Heart left ventricle (tissue), 16 donors: ENCODE measurements around the gene DHX8. TPM values are rescaled to one million over a fixed set of nuclear protein-coding genes. Genes with fewer than 3 reads are reported as not detected.
"Not testable (repeated sequence)": the region's sequence is repeated elsewhere in the genome, so short reads cannot be mapped to it uniquely, and the experiment has no call there.

Experiments
- ATAC-seq, 4 donors: fragments of 200-7000 bp; cut with Tn5 transposase; one replicate each; pipeline ENCODE4 v1.9.1; 2020 to 2022; ENCODE audit warnings: moderate library complexity in 4 of 4, mild to moderate bottlenecking in 3 of 4, moderate number of reproducible peaks in 1 of 4
- DNase-seq, 5 donors: peaks; one replicate each; pipeline ENCODE4 v3.0.0-alpha.2; 2020
- H3K27ac ChIP-seq, 12 donors: fragments of 200-600 bp; sonication (generic) in 4 of 12; one replicate each; pipeline versions ENCODE4 v1.5.0 to v1.8.0; 2016 to 2022; ENCODE audit warnings: mild to moderate bottlenecking in 2 of 12
- H3K27me3 ChIP-seq, 9 donors: fragments of 200-600 bp; sonication (generic) in 2 of 9; one replicate each; pipeline versions ENCODE4 v1.5.1 to v1.8.0; 2016 to 2022; ENCODE audit warnings: mild to moderate bottlenecking in 3 of 9
- H3K36me3 ChIP-seq, 9 donors: fragments of 200-600 bp; sonication (generic) in 2 of 9; one replicate each; pipeline versions ENCODE4 v1.5.0 to v1.8.0; 2018 to 2022; ENCODE audit warnings: mild to moderate bottlenecking in 2 of 9
- H3K4me1 ChIP-seq, 12 donors: fragments of 200-600 bp; sonication (generic) in 4 of 12; one replicate each; pipeline versions ENCODE4 v1.5.0 to v1.8.0; 2016 to 2022; ENCODE audit warnings: mild to moderate bottlenecking in 3 of 12
- H3K4me3 ChIP-seq, 12 donors: fragments of 200-600 bp; sonication (generic) in 4 of 12; one replicate each; pipeline versions ENCODE4 v1.5.0 to v1.8.0; 2017 to 2022; ENCODE audit warnings: mild to moderate bottlenecking in 9 of 12, moderate library complexity in 4 of 12
- H3K9me3 ChIP-seq, 12 donors: fragments of 200-600 bp; sonication (generic) in 4 of 12; one replicate each; pipeline versions ENCODE4 v1.5.0 to v1.8.0; 2016 to 2022; ENCODE audit warnings: mild to moderate bottlenecking in 1 of 12
- CTCF ChIP-seq, 12 donors: fragments of 200-600 bp; sonication (generic) in 4 of 12; IDR thresholded peaks; one replicate each; pipeline versions ENCODE4 v1.5.0 to v1.8.0; 2018 to 2022; ENCODE audit warnings: antibody characterized with exemption in 12 of 12, mild to moderate bottlenecking in 5 of 12
- POLR2A ChIP-seq, 2 donors: fragments of 450-650 bp; IDR thresholded peaks; one replicate each; pipeline ENCODE4 v1.6.1; 2017; ENCODE audit warnings: antibody characterized with exemption in 2 of 2, mild to moderate bottlenecking in 2 of 2, moderate library complexity in 2 of 2
- WGBS, 4 donors: extraction: QIAGEN DNeasy Blood & Tissue Kit in 2 of 4; methylation state at CpG; one replicate each; pipeline versions ENCODE4 v1.1.5 to v1.1.7; 2013 to 2018; 5-methylcytosine and 5-hydroxymethylcytosine counted together
- intact Hi-C, 10 donors: fragments of 100-400 bp; cut with DNase I; formaldehyde crosslinking; loops; one replicate each; pipeline versions ENCODE4 v1.11.1 to v1.14.2; 2022
- polyA plus RNA-seq, 2 donors: library from polyadenylated mRNA; stranded (reverse); fragments of 200-250 nt; gene quantifications; one replicate each; pipeline ENCODE4 v1.2.3, GENCODE V29; 2013
- total RNA-seq, 9 donors: library from RNA; depleted of rRNA in 2 of 9; stranded (reverse); fragments of >200 nt in 2 of 9; fragmentation: NEBNext Ultra II Directional in 3 of 9; extraction: Animal tissue kit (Norgen Biotek cat#: 25700) in 3 of 9; gene quantifications; one replicate each; pipeline versions ENCODE4 v1.1.0 to v1.2.4, GENCODE V29; 2016 to 2023
- donor health status: ischemic (EF 13 %, LVEDD 7.1; RV severe dilation, severe dysfunction).
- donor health status: healthy with polysubstance abuse.
- donor health status: DM: no; HTN: yes; CAD: no.
- donor health status: DM: no; HTN: no; CAD: no.
- donor health status: ischemic (EF 25% LVEDD 6.9; RV normal size, moderate dysfunction).
- donor health status: ischemic (EF 25% LVEDD 5.7; RV mildly dilated, moderate dysfunction).
- donor health status: healthy.
- donor health status: DM: yes; HTN: yes; CAD: no.
- donor health status: ischemic (EF 35%, LVEDD 5.7; RV mildly dilated, moderate dysfunction).
- donor health status: nonischemic (EF 11% LVEDD 7.7; RV severe dilation, severe dysfunction).
- donor health status: DM: yes; HTN: yes; CAD: no.
- donor health status: PGD.
- donor health status: ischemic (EF 29% LVEDD 5.4; RV normal size, mild dysfunction).
- donor health status: nonischemic (EF 23%, LVEDD 6.1; RV moderate dilation, normal function).

The DHX8 gene
- total and polyA plus RNA-seq, 11 donors: 13.4 to 41.0 (median 28.1) TPM

DNA sequence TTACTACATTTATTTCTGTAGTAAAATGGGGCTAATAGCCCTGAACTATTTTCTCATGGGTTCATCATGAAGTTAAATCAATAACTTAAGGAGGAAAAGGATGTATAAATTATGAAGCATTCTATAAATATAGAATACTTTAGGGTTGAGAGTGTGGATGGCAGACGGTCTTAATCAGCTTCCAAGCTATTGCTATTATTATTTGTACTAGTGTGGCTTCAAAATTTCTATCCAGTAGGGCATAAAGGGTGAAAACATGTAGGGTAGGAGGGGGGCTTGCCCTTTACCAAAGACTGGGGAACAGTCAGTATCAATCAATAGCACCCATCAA lies 26.4 kb upstream of the DHX8 start:
- Histone ChIP-seq H3K27me3 (no peaks in the 10 kb centered on the region), H3K36me3 (no peaks in the 10 kb centered on the region), H3K27ac (peak overlapping the region in 8 of 12 donors; percentile 8 to 73 (median 50)), H3K4me3 (no peak overlapping the region), H3K4me1 (peaks cover 0 to 27% (median 9%) of the 10 kb centered on the region in 12 donors), H3K9me3 (no peaks in the 10 kb centered on the region)
- ATAC-seq (no peak), DNase-seq (no peak)
- WGBS, 4 donors: 46 to 66% (median 64%) methylated on average over 1 of the region's 1 CpG
- TF ChIP-seq POLR2A (IDR thresholded peaks at IDR 0.05): no peak
- TF ChIP-seq CTCF (IDR thresholded peaks at IDR 0.05): no peak
- intact Hi-C loops: loop anchor here in 1 of 10 donors (5.0 kb wide), 1 partner anchor 40 kb away; no protein-coding TSS in a partner anchor

GRCh38 chr17:43459878-43460277 lies 23.9 kb upstream of the DHX8 start:
- not testable (repeated sequence) for H3K27ac ChIP-seq, H3K4me3 ChIP-seq, H3K9me3 ChIP-seq, H3K27me3 ChIP-seq, DNase-seq, H3K36me3 ChIP-seq, ATAC-seq
- intact Hi-C loops: loop anchor here in 2 of 10 donors (5.0 kb wide), 2 partner anchors 43 to 58 kb away; no protein-coding TSS in a partner anchor
- WGBS, 4 donors: 84 to 95% (median 90%) methylated on average over 5 of the region's 5 CpGs
- H3K4me1 ChIP-seq: peaks cover 0 to 23% (median 9%) of the 10 kb centered on the region in 12 donors

GRCh38 chr17:43461185-43461584 lies 22.6 kb upstream of the DHX8 start:
- WGBS, 4 donors: 94 to 100% (median 96%) methylated on average over 1 of the region's 1 CpG
- ATAC-seq (no peak), DNase-seq (no peak)
- TF ChIP-seq CTCF (IDR thresholded peaks at IDR 0.05): no peak
- no peak for TF ChIP-seq POLR2A (IDR thresholded peaks at IDR 0.05)
- no peak overlapping the region for H3K27ac ChIP-seq
- peaks cover 0 to 23% (median 9%) of the 10 kb centered on the region in 12 donors for H3K4me1 ChIP-seq
- intact Hi-C loops: loop anchor here in 1 of 10 donors (5.0 kb wide), 1 partner anchor 59 kb away; no protein-coding TSS in a partner anchor
- no peak overlapping the region for H3K4me3 ChIP-seq
- no peaks in the 10 kb centered on the region for H3K9me3 ChIP-seq
- no peaks in the 10 kb centered on the region for H3K27me3 ChIP-seq
- no peaks in the 10 kb centered on the region for H3K36me3 ChIP-seq

DNA sequence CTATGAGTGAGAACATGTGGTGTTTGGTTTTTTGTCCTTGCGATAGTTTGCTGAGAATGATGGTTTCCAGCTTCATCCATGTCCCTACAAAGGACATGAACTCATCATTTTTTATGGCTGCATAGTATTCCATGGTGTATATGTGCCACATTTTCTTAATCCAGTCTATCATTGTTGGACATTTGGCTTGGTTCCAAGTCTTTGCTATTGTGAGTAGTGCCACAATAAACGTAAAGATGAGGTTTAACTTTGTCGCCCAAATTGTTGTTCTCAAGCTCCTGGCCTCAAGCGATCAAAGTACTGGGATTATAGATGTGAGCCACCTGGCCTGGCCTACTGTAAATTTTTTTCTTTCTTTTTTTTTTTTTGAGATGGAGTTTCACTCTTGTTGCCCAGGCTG lies 21.2 kb upstream of the DHX8 start:
- ATAC-seq, H3K36me3 ChIP-seq, DNase-seq, H3K27ac ChIP-seq, H3K9me3 ChIP-seq, H3K27me3 ChIP-seq, H3K4me3 ChIP-seq: not testable (repeated sequence)
- H3K4me1 ChIP-seq: peaks cover 0 to 11% (median 2%) of the 10 kb centered on the region in 12 donors
- 89 to 97% (median 92%) methylated on average over 3 of the region's 4 CpGs for WGBS, 4 donors
- intact Hi-C loops: loop anchor here in 1 of 10 donors (5.0 kb wide), 1 partner anchor 60 kb away; no protein-coding TSS in a partner anchor

DNA sequence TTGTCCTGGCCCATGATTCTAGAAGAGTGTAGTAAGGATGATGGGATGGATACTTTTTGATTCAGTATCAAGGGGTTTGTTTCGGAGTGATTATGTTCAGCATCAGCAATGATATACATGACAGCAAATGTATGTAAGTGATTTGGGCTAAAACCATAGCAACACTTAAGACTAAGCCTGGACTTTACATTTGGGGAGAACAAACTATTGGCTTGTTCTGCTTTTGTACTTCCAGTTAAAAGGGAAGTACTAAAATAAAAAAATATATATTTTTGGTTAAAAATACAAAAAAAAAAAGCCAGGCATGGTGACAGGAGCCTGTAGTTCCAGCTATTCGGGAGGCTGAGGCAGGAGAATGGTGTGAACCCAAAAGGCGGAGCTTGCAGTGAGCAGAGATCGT lies 20.5 kb upstream of the DHX8 start:
- Histone ChIP-seq H3K36me3 (no peaks in the 10 kb centered on the region), H3K27me3 (no peaks in the 10 kb centered on the region), H3K4me1 (peaks cover 0 to 13% (median 2%) of the 10 kb centered on the region in 12 donors), H3K27ac (no peak overlapping the region), H3K9me3 (no peaks in the 10 kb centered on the region), H3K4me3 (no peak overlapping the region)
- TF ChIP-seq POLR2A (IDR thresholded peaks at IDR 0.05) (no peak), CTCF (IDR thresholded peaks at IDR 0.05) (no peak)
- no peak for DNase-seq
- no peak for ATAC-seq
- WGBS, 4 donors: 88 to 92% (median 91%) methylated on average over 4 of the region's 4 CpGs
- intact Hi-C loops: loop anchor here in 1 of 10 donors (5.0 kb wide), 1 partner anchor 61 kb away; no protein-coding TSS in a partner anchor
